Suppressor macrophage treated with lipopolysaccharide for 4 hours (primary cell): ENCODE measurements around the gene RELB.

Source experiments
- DNase-seq: peaks from one replicate; pipeline ENCODE4 v3.0.0-alpha.2; 2020

RELB gene

DNA sequence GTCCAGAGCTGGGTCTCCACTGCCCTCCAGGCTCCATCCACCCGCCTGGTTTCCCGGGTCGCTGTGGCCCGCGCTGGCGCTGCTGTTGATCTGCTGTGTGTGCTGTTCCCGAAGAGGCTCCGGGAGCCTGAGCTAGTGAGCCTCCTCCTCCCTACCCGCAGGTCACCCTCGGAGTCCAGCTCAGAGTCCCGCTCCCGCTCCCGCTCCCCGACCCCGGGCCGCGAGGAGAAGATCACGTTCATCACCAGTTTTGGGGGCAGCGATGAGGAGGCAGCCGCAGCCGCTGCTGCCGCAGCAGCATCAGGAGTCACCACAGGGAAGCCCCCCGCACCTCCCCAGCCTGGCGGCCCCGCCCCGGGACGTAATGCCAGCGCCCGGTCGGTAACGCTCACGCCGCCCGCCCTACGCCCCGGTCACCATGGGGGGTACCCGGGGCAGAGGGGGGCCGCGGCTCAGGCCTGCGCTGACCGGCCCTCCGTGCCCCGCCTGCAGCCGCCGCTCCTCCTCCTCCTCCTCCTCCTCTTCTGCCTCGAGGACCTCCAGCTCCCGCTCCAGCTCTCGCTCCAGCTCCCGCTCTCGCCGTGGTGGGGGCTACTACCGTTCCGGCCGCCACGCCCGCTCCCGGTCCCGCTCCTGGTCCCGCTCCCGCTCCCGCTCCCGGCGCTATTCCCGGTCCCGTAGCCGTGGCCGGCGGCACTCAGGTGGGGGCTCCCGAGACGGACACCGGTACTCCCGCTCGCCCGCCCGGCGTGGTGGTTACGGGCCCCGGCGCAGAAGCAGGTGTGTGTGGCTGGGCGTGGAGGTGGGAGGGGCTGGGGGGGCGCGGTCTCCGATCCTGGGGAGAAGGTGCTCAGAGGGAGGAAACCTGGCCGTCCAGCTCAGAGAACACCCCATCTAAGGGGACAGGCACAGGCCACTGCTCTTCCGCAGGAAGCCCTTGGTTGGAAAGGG lies 62.9 kb downstream of the RELB start:
- DNase-seq: no peak

DNA sequence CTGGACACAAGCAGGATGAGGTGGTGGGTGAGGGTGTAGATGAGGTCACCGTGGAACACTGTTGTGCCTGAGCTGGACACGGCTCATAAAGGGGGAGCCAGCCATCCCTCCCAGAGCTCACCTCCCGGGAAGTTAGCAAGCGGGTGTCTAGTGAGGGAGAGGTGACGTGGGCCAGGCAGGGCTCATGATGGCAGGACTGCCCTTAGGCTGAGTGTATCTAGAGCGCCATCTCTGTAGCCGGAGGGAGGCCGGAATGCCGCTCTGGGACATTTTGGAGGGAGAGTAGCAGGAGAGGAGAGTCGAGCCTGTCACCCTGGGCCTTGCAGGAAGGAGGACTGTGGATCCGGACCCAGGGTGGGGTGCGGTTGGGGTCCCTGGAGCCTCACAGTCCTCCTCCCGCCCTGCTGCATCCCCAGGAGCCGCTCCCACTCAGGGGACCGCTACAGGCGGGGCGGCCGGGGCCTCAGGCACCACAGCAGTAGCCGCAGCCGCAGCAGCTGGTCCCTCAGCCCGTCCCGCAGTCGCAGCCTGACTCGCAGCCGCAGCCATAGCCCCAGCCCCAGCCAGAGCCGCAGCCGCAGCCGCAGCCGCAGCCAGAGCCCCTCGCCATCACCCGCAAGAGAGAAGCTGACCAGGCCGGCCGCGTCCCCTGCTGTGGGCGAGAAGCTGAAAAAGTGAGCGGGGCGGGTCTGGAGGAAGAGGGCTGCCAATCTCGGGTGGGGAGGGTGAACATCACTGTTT lies 65.8 kb downstream of the RELB start:
- DNase-seq: no peak

DNA sequence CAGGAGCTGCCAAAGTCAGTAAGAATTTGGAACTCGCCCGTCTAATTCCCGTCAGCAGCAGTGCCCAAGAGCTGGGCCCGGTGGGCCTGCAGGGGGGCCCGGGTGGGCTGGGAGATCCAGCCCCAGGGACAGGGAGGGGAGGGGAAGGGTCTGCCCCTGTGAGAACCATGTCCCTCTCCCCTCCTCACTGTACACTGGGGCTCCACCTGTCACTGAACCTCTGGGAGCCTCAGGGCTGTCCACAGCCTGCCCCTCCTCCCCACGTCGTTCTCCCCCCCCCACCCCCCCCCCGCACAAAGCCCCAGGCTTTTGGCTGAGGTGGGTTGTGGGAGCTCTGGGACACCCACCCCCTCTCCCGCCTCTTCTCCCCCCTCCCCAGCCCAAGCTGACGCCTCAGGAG lies 66.8 kb downstream of the RELB start:
- DNase-seq: no peak

DNA sequence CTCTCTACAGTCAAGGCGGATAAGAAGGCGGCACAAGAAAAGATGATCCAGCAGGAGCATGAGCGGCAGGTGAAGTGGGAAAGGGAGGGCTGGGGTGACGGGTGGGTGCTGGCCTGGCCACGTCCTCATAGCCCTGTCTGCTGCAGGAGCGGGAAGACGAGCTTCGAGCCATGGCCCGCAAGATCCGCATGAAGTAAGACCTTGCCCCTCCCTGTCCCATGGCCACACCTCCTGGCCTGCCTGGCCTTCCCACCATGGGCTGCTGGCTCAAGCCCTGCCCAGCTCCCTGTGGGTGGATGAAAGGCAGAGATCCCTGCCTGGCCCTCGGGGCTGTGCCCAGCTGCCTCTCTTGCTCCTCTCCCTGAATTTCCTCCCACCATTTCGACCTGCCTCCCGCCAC lies 67.8 kb downstream of the RELB start:
- peak; percentile 33 for DNase-seq

DNA sequence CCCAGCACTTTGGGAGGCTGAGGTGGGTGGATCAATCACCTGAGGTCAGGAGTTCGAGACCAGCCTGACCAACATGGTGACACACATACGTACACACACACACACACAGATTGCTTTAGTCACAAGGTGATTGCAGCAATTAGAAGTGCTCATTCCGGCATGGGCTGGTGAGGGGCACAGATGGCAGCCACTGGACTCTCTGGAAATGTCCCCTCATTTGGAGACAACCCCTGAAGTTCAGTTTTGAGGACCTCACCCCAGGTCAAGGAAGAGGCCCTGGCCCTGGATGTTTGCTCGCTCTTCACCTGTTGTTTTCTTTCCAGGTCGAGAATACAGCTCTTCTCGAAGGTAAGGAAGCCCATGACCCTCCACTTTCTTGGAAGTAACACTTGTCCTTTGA lies 69.0 kb downstream of the RELB start:
- no peak for DNase-seq

DNA sequence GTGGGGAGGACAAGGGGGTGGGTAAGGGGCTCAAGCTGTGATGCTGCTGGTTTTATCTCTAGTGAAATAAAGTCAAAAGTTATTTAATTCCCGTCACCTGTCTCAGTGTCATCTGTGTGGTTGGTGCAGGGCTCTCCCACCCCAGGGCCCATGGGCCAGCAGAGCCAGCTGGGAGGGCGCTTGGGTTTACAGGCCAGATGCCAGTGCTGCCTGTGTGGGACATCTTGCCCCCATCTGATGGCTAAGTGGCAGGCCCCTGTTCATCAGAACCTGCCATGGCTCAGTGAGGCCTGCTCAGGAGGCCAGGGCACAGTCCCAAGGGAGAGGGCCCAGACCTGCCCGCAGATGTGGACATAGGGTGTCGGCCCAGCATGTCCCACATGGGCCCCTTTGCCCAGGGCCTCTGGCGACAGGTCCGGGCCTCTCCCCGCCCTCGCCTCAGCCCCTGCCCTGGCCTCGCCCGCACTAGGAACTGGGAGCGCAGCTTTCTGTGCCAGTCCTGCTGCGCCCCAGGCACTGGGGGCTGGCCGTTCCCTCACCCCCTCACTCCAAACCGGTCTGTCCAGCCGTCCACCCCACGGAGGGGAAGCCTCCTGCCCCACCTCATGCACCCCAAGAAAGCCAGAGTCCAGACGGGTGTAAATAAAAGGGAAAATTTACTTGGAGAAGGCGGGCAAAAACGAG lies 69.7 kb downstream of the RELB start:
- no peak for DNase-seq

DNA sequence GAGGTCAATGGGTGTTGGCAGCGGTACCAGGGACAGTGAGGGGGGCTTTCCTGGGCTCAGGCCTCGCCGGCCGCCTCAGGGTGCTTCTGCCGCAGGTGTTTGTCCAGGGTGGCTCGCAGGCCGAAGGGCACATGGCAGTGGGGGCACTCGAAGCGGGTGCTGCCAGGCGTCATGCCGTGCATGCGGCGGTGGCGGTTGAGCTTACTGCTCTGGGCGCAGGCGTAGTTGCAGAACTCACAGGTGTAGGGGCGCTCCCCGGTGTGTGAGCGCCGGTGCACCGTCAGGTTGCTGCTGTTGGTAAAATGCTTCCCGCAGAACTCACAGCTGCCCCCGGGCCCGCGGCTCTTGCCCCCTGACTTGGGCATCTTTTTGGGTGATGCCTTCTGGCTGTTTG lies 70.3 kb downstream of the RELB start:
- DNase-seq: no peak

DNA sequence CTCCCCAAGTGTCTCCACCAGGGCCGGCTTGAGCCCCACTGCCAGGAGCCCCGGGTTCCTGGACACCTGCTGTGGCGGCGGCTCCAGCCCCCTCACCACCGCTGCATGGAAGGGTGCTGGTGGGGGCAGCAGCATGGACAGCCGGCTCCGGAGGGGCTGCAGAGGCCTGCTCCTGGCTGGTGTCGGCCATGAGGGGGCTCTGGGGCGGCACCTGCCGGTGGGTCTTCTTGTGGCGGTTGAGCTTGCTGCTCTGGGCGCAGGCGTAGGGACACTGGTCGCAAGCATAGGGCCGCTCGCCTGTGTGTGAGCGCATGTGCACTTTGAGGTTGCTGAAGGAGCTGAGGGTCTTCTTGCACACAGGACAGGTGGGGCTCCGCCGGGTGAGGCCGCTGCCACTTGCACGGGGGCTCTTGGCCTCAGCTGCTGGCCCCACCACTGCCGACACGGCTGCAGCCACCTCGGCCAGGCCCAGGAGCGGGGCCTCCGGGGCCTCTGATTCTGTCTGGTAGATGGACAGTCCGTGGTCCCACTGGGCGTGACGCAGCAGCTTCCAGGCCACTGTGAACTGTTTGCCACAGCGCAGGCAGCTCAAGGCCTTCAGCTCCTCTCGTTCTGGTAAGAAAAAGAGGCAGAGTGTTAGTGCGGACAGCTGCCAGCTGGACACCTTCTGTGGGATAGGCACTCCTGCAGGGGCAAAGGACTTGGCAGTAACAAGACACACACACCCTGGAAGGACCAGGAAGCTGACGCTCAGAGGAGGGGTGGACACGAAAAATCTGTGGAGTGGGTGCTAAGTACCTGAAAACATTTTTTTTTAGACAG lies 70.9 kb downstream of the RELB start:
- no peak for DNase-seq

DNA sequence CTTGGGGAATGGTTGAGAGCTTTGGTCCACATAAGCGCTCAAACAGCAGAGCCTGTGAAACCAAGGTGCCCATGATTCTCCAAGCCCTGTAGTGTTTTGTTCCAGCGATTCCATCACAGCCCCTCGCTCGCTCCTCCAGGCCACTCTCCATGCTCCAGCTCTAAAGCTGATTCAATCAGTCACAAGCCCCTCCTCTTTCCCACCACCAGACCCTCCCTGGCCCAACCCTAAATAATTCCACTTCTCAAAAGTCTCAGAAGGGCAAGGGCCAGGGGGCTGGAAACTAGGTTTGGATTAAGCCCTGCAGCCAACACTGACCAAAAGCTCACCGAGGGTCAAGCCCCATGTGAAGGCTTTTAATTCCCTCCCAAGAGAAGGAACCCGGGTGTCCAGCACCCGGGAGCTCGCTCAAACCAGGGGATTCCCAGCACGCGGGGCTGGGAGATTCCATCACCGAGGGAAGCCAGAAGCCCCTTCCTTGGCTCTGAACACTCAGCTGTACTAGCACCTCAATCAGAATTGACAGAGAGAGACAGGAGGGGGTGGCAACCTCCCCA lies 73.6 kb downstream of the RELB start:
- no peak for DNase-seq

DNA sequence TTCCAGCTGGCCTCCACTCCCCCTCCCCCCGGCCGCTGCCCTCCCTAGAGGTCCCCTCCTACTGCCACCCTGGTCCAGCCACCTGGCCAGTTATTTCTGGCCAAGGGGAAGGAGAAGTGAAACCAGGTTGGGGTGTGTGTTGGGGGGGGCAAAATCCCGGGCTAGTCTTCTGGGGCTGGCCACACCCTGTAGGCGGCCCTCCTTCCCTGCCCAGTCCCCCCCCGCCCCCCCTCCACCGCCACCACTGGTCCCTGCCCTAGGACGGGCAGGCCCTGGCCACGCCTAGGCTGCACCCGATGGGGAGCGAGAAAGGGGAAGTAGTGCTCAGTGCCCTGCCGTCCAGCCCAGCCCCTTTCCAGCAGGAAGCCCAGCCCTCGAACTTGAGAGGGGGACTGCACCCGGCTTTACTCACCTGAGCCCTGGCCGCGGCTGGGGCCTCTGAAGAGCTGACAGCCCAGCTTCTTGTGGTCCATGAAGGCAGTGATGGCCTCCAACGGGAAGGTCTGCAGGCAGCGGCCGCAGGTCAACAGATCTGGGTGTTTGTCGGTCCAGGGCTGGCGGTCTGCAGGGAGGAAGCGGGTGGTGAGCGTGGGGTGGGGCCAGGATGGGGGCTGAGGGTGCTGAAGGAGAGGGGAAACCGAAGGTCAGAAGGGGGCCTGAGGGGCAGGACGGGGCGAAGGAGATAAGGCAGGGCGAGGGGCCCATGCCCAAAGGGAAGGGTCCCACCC lies 74.2 kb downstream of the RELB start:
- DNase-seq: peak; percentile 92

DNA sequence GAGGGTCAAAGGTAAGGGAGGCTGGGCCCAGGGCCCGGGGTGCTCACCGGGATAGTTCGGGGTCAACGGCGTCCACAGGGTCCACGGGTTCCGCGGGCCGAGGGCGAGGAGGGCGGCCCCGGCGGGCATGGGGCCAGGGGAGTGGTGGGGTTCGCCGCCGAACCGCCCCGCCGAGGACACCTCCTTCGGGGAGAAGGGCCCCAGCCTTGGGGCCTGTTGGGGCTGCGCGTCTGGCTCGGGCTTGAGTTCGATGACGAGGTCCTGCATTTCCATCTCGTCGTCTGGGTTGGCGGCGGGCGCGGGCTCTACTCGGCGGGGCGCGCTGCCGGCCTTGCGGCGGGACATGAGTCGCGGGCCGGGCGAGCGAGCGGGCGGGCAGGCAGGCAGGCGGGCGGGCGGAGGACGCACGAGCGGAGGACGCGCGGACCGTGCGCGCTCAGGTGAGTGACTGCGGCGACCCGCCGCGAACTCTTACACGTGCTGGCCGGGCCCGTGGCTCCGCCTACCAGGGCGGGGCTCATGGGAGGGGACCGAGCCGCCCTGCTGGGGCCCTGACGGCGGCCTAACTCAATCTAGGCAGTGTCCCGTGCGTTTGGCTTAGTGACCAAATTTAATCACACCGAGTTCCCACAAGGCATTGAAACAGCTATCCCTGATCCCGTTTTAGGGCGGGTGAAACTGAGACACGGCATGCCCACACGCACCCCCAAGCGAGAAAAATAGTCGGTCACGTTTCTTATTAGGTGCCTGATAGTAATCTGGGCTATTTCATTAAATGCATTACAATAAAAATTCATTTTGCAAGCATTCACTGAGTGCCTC lies 75.0 kb downstream of the RELB start, which contains the start of gene ZNF296:
Gene ZNF296 (minus strand): TSS at position 450 of the 822 bp plus-strand sequence. CDS start 105 bp downstream, at position 345.
- DNase-seq: peak; percentile 80

DNA sequence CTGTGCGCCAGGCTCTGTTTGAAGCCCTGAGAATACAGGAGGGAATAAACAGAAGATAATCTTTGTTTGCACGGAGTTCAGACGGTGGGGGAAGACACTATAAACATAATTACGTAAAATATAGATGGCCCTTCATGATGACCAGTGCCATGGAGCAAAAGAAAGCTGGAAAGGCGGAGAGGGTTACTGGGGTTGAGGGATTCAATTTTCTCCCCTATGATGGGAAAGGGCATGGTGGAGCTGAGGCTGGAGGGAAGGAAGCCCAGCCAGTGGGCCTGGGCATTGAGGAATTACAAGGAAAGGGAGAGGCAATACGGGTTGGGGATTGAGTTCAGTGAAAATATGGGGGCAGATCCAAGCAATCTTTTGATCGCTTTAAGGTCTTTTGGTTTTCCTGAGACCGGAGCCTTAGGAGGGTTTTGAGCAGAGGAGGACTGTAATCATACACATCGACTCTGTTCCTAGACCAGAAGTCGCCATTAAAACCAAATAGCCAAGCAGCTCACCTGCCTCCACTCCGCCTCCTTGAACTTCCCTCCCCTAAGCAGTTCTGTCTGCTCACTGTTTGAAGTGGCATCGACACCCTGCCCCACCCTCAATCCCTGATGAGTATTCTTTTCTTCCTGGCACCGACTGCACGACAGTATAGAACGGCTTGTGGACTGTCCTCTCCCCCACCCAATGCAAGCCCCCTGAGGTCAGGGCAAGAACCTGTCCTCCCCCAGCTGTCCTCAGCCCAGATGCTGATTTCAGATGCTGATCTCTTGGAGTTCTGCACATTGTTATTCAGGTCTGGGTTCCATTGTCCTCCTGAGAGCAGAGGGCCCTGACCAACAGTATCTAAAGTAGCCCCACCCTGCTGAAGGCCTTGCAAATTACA lies 75.8 kb downstream of the RELB start:
- no peak for DNase-seq

DNA sequence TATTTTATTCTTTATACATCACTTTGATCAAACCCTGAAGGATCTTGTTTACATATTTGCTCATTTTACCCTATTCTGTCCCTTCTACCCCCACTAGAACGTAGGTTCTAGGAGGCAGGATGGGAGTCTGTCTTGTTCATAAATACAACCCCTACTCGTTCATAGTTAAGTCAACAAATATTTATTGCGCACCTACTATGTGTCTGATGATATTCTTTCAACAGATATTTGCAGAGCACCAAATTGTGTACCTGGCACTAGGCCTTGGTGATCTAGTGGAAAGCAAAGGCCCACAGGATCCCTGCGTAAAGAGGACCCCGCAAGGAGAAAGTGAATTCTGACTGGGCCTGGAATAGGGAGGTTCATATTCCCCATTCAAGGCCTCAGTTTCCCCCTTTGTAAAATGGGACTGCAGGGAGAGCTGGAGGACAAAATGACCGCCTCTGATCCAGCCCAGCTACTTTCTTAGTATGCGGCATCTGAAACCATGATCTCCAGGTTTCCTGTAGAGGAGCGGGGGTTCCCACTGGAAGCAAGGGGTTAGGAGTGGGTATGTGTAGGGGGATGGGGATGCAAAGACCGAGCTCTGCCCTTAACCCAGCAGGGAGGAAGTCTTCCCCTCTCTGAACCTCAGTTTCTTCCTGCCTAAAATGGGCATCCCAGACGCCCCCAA lies 77.3 kb downstream of the RELB start:
- DNase-seq: no peak

DNA sequence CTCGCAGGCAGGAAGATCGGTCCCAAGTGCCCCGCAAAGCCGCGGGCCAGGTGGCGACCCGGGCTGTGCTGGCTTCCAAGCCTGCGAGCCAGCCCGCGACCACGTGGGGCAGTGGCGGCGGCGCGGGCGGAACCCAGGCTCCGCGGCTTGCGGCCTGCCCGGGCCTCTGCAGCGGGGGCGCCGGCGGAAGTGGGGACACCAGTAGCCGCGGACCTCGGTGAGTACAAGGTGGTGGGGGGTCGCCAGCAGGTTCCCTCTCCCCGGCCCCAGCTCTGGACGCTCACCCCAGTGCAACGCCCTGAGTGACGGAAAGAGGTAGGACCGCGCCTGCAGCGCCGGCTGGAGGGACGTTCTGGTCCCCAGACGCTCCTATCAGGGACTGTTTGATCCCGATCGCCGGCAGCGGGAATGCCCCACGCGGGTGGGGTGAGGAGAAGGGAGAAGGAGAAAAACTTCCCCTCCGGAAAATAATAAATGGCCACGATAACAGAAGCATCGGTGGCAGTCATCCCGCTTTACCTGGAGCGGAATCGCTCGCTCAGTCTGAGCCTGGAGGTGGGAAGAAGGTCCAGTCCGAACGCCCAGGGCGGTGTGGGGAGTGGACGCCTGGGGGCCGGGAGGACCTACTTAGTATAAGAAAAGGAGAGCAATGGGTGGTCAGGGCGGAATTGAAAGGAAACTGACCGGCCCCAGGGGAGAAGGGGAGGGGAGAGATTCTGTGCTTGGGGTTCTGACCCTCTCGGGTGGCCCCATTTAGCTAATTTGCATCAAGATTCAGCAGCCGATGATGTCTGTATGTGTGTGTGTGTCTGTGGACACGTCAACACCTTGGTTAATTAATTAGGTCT lies 78.0 kb downstream of the RELB start, which contains the start of gene GEMIN7:
Gene GEMIN7 (plus strand): TSS at position 198 of the 848 bp plus-strand sequence. CDS start 10,855 bp downstream, outside the sequence.
- peak; percentile 81 for DNase-seq

DNA sequence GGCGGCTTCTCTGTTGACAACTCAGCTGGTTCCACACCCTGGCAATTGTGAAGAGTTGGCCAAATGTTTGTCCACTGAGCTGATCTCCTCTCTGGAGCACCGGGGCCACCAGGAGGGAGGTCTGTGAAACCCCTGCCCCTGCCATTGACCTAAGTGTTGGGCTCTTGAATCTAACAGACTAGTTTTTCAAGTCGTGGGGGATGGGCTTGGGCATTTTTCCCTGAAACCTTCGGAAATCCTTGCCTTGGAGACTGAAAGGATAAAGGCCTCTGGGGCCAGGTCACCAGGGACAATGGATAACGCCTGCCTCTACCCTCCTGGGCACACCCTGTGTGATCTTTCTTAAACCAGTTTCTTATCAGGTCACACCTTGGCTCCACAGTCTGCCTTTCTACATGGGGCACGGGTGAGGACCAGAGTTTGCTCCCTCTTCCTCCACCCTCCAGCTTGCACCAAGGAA lies 78.7 kb downstream of the RELB start:
- no peak for DNase-seq

DNA sequence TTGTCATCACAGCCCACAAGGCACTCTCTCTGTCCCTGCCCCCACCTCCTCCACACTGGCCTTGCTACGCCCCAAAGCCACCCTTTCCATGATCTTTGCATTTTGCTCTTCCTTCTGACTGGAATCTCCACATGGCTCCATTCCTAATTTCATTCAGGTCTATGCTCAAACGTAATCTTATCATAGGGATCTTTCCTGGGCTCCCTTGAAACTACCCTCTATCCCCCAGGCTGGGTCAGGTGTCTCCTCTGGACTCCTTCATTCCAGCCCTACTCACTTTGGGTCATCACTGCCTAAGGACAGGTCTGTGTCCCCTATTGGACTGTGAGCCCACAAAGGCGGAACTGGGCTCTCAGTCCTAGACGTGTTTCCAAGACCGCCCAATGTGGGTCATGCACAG lies 80.9 kb downstream of the RELB start:
- no peak for DNase-seq

DNA sequence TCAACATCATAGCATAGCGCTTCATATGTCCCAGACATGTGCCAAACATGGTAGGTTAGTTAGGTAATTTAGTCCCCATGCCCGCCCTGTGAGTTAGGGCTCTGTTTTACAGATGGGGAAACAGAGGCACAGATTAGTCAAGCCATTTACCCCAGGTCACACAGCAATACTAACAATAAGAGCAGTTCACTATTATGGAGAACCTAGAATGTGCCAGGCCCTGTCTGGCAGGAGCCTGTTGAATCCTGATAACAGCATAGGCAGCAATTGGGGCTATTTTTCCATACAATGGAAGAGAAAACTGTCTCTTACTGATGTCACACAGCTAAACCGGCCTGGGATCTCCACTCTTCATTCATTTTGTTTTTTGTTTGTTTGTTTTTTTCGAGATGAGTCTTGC lies 85.2 kb downstream of the RELB start:
- DNase-seq: no peak

DNA sequence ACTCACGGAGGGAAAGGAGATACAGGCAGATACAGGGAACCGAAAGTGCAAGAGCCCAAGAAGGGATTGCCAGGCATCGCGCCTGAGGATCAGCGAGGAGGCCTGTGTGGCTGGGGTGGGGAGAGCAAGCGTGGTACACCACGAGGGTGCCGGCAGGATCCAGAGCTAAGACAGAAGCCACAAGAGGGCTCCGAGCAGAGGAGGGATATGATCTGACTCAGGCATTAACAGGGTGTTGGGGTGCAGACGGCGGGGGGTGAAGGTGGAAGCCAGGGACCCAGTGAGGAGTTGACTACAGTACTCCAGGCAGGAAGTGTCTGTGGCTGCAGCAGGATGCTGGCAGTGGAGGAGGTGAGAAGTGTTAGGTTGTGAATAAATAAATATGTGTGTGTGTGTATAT lies 86.3 kb downstream of the RELB start:
- peak; percentile 32 for DNase-seq
